ACHN (cell line): ENCODE measurements around the gene GNG7.
A peak's percentile ranks its signal among the peaks of the same experiment; 100 is the strongest.
"Not testable (repeated sequence)": the region's sequence is repeated elsewhere in the genome, so short reads cannot be mapped to it uniquely, and the experiment has no call there.

Experiments used
- DNase-seq: peaks from one replicate; pipeline ENCODE4 v3.0.0-alpha.2; 2015
- in situ Hi-C: cut with HindIII; loops from 2 replicates; pipeline ENCODE4 v1.10.0; 2017; ENCODE audit warnings: low sequenced_read_pairs, low pct_ligation_motif_present, low pct_unique_long_range_greater_than_20kb

Gene GNG7

GRCh38 chr19:2478278-2478755 is 224.2 kb downstream of the GNG7 start:
- peak; percentile 46 for DNase-seq
- in situ Hi-C loops = no loop called here

GRCh38 chr19:2477732-2478191 is 224.7 kb downstream of the GNG7 start:
- peak; percentile 36 for DNase-seq
- in situ Hi-C loops = no loop called here

- in situ Hi-C loops = no loop called here
- peak; percentile 27 for DNase-seq
Measured at GRCh38 chr19:2477141-2477710, 225.3 kb downstream of the GNG7 start.

GRCh38 chr19:2476451-2477140 is 225.9 kb downstream of the GNG7 start:
- DNase-seq = peak; percentile 44
- in situ Hi-C loops = no loop called here

GRCh38 chr19:2475702-2476450 is 226.6 kb downstream of the GNG7 start, which contains the start of gene GADD45B:
Gene GADD45B (plus strand): TSS chr19:2476127. CDS start chr19:2476359, 232 bp downstream.
- in situ Hi-C loops = no loop called here
- peak; percentile 95 for DNase-seq

- in situ Hi-C loops = no loop called here
- DNase-seq = peak; percentile 63
Measured at GRCh38 chr19:2475018-2475701, 227.3 kb downstream of the GNG7 start.

GRCh38 chr19:2474232-2475017 is 228.1 kb downstream of the GNG7 start:
- in situ Hi-C loops = no loop called here
- DNase-seq = peak; percentile 87

- DNase-seq, in situ Hi-C loops: not testable (repeated sequence)
Measured at GRCh38 chr19:2469915-2470200, 232.6 kb downstream of the GNG7 start.

- in situ Hi-C loops = no loop called here
- peak; percentile 35 for DNase-seq
Measured at GRCh38 chr19:2469102-2469914, 233.2 kb downstream of the GNG7 start.

- DNase-seq = no peak
- in situ Hi-C loops = no loop called here
Measured at GRCh38 chr19:2468596-2468995, 233.9 kb downstream of the GNG7 start.

GRCh38 chr19:2464389-2464788 is 238.1 kb downstream of the GNG7 start:
- in situ Hi-C loops = no loop called here
- no peak for DNase-seq

- DNase-seq, in situ Hi-C loops: not testable (repeated sequence)
Measured at GRCh38 chr19:2463694-2464093, 238.8 kb downstream of the GNG7 start.

- DNase-seq = peak; percentile 96
- in situ Hi-C loops = no loop called here
Measured at GRCh38 chr19:2462635-2463421, 239.7 kb downstream of the GNG7 start.

- peak; percentile 75 for DNase-seq
- in situ Hi-C loops = no loop called here
Measured at GRCh38 chr19:2461751-2462634, 240.5 kb downstream of the GNG7 start.
